Loucy (cell line): ENCODE results near the gene TRAF6.

Experiments used
- EZH2phosphoT487 ChIP-seq: fragments of 200-600 bp; IDR thresholded peaks from 2 replicates; pipeline ENCODE4 v1.6.1; 2018; ENCODE audit warnings: antibody characterized with exemption, mild to moderate bottlenecking, moderate library complexity, borderline replicate concordance
- TF ChIP-seq, protein P1 (sequence below): fragments of 200-600 bp; sonication (generic); conservative IDR thresholded peaks from 2 replicates; pipeline ENCODE4 v1.5.1; 2014; ENCODE audit warnings: mild to moderate bottlenecking, antibody characterized with exemption, low read length

DNA sequence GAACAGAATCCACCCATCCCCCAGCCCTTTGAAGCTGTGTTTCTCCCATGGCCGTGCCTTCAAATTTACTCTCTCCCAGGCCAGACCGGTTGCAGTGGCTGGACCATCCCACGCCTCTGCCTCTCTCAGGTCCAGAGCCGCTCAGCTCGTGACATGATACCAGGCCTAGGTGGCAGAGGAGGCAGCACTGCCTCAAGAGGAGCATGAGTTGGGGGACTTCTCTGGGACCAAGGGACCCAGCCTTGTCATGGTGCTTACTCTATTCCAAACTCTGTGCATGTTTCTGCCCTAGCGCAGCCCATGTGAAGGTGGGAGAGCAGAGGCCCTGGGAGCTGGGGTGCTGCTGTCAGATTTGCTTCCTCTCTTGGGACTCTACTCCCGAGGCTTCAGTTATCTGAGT is 51.0 kb downstream of the TRAF6 start:
- TF ChIP-seq, protein P1, sequence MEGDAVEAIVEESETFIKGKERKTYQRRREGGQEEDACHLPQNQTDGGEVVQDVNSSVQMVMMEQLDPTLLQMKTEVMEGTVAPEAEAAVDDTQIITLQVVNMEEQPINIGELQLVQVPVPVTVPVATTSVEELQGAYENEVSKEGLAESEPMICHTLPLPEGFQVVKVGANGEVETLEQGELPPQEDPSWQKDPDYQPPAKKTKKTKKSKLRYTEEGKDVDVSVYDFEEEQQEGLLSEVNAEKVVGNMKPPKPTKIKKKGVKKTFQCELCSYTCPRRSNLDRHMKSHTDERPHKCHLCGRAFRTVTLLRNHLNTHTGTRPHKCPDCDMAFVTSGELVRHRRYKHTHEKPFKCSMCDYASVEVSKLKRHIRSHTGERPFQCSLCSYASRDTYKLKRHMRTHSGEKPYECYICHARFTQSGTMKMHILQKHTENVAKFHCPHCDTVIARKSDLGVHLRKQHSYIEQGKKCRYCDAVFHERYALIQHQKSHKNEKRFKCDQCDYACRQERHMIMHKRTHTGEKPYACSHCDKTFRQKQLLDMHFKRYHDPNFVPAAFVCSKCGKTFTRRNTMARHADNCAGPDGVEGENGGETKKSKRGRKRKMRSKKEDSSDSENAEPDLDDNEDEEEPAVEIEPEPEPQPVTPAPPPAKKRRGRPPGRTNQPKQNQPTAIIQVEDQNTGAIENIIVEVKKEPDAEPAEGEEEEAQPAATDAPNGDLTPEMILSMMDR: no peak
- TF ChIP-seq EZH2phosphoT487: no peak
